ENCODE data around the gene UBE3B. TPM values are rescaled to one million over a fixed set of nuclear protein-coding genes. Genes with fewer than 3 reads are reported as not detected.

The UBE3B gene
- total RNA-seq, 4 donors from 2014 or later, result 42.7 to 49.9 (median 46.3) TPM

DNA sequence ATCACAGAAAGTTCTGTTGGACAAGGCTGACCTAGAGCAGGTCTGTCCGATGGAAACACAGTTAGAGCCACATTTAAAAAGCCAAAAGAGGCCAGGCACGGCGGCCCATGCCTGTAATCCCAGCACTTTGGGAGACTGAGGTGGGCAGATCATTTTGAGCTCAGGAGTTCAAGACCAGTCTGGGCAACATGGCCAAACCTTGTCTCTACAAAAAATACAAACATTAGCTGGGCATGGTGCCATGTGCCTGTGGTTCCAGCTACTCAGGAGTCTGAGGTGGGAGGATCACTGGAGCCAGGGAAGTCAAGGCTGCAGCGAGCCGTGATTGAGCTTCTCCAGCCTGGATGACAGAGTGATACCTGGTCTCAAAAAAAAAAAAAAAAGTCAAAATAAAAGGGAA is 14.9 kb downstream of the UBE3B start:
- 83 to 87% methylated on average over 5 of the region's 5 CpGs for WGBS, 2 donors
- H3K4me3 ChIP-seq (ENCODE audit: low read depth, poor library complexity, severe bottlenecking), result no peak overlapping the region
- DNase-seq (ENCODE audit: low spot score in 2 of 2), result no peak
- intact Hi-C loops (cut with DNase I; ENCODE audit: low total_unique reads), result no loop called here
- TF ChIP-seq, protein P1, sequence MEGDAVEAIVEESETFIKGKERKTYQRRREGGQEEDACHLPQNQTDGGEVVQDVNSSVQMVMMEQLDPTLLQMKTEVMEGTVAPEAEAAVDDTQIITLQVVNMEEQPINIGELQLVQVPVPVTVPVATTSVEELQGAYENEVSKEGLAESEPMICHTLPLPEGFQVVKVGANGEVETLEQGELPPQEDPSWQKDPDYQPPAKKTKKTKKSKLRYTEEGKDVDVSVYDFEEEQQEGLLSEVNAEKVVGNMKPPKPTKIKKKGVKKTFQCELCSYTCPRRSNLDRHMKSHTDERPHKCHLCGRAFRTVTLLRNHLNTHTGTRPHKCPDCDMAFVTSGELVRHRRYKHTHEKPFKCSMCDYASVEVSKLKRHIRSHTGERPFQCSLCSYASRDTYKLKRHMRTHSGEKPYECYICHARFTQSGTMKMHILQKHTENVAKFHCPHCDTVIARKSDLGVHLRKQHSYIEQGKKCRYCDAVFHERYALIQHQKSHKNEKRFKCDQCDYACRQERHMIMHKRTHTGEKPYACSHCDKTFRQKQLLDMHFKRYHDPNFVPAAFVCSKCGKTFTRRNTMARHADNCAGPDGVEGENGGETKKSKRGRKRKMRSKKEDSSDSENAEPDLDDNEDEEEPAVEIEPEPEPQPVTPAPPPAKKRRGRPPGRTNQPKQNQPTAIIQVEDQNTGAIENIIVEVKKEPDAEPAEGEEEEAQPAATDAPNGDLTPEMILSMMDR (IDR thresholded peaks at IDR 0.05), result no peak
- TF ChIP-seq POLR2A (IDR thresholded peaks at IDR 0.05), result no peak

- intact Hi-C loops (cut with DNase I; ENCODE audit: low total_unique reads), result no loop called here
- TF ChIP-seq, protein P1 (IDR thresholded peaks at IDR 0.05), result no peak
- TF ChIP-seq POLR2A (IDR thresholded peaks at IDR 0.05), result no peak
- DNase-seq (ENCODE audit: low spot score in 2 of 2), result no peak
- no peak overlapping the region for H3K4me3 ChIP-seq (ENCODE audit: low read depth, poor library complexity, severe bottlenecking)
Observed at GRCh38 chr12:109493090-109493489, 15.7 kb downstream of the UBE3B start.

- H3K4me3 ChIP-seq (ENCODE audit: low read depth, poor library complexity, severe bottlenecking), result no peak overlapping the region
- intact Hi-C loops (cut with DNase I; ENCODE audit: low total_unique reads), result no loop called here
- TF ChIP-seq, protein P1 (IDR thresholded peaks at IDR 0.05), result no peak
- no peak for TF ChIP-seq POLR2A (IDR thresholded peaks at IDR 0.05)
- WGBS, 2 donors, result 100% methylated on average over 1 of the region's 1 CpG
- DNase-seq (ENCODE audit: low spot score in 2 of 2), result no peak
Observed at GRCh38 chr12:109493938-109494337, 16.5 kb downstream of the UBE3B start.

DNA sequence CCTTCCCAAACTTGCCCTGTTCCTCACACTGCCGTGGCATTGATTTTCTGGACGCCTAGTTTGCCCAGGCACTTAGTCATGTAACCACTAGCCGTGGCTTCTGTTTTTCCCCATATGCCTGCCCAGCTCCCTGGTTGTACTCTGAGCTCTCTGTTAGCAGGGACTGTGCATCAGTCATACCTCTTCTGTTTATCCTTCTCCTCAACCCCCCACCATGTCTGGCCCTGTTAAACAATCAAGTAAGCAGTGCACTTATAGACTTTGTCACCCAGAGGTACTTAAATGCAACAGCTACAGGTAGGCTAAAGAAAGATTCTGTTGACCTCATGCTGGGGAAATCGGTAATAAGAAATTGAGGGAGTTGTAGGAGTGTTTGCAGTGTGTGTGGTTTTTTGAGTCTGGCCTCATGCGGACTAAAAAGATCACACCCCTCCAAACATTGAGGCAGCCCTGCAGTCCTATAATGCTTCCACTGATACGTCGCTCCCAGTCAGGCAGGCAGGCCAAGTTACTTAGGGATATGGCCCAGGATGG is 17.0 kb downstream of the UBE3B start:
- WGBS, 2 donors, result 93 to 95% methylated on average over 7 of the region's 7 CpGs
- H3K4me3 ChIP-seq (ENCODE audit: low read depth, poor library complexity, severe bottlenecking), result no peak overlapping the region
- no peak for DNase-seq (ENCODE audit: low spot score in 2 of 2)
- TF ChIP-seq POLR2A (IDR thresholded peaks at IDR 0.05), result no peak
- TF ChIP-seq, protein P1 (IDR thresholded peaks at IDR 0.05), result no peak
- intact Hi-C loops (cut with DNase I; ENCODE audit: low total_unique reads), result no loop called here

- intact Hi-C loops (cut with DNase I; ENCODE audit: low total_unique reads), result no loop called here
- no peak for DNase-seq (ENCODE audit: low spot score in 2 of 2)
- TF ChIP-seq, protein P1 (IDR thresholded peaks at IDR 0.05), result no peak
- TF ChIP-seq POLR2A (IDR thresholded peaks at IDR 0.05), result no peak
- no peak overlapping the region for H3K4me3 ChIP-seq (ENCODE audit: low read depth, poor library complexity, severe bottlenecking)
Observed at GRCh38 chr12:109495012-109495411, 17.6 kb downstream of the UBE3B start.

DNA sequence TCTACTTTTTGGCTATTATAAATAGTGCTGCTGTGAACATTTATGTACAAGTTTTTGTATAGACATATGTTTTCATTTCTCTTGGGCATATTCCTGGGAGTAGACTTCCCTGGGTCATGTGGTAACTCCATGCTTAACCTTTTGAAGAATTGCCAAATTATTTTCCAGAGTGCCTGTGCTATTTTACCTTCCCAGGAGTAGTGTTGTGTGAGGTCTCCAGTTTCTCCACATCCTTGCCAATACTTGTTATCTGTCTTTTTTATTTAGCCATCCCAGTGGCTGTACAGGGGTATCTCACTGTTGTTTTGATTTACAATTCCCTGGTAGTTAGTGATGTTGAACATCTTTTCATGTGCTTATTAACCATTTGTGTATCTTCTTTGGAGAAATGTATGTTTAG is 18.9 kb downstream of the UBE3B start:
- DNase-seq (ENCODE audit: low spot score in 2 of 2), result no peak
- intact Hi-C loops (cut with DNase I; ENCODE audit: low total_unique reads), result no loop called here
- H3K4me3 ChIP-seq (ENCODE audit: low read depth, poor library complexity, severe bottlenecking), result no peak overlapping the region
- no peak for TF ChIP-seq POLR2A (IDR thresholded peaks at IDR 0.05)
- TF ChIP-seq, protein P1 (IDR thresholded peaks at IDR 0.05), result no peak

Data from lower leg skin (tissue), 4 donors.